HG03139 (cell line): ENCODE measurements around the gene ZNF765.
"Not testable (repeated sequence)": the region's sequence is repeated elsewhere in the genome, so short reads cannot be mapped to it uniquely, and the experiment has no call there.

Experiments
- ATAC-seq: cut with Tn5 transposase; IDR thresholded peaks from one replicate; pipeline ENCODE4 v1.9.1; 2021; ENCODE audit not compliant: unreplicated experiment

The ZNF765 gene

GRCh38 chr19:53394974-53395839 is at the start of gene ZNF765:
TSS of gene ZNF765 (plus strand) at chr19:53395149. CDS start at chr19:53398016, 2,867 bp downstream.
- peak; percentile 74 for ATAC-seq

DNA sequence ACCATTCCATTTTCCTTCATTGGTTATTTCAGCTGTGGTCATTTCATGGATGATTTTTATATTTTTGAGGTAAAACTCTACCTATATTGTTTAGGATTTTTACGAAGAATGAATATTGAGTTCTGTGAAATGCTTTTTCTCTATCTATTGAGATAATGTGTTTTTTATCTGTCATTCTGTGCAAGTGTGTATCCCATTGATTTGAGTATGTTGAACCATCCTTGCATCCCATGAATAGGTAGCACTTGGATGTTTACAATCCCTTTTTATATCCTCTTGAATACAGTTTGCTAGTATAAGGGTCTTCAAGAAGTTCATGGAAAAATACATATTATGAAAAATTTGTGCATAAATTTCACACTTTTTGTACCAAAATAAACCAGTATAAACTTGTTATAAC is 39.2 kb upstream of the ZNF765 start:
- no peak for ATAC-seq

GRCh38 chr19:53357821-53358581 is 36.9 kb upstream of the ZNF765 start:
- no peak for ATAC-seq

DNA sequence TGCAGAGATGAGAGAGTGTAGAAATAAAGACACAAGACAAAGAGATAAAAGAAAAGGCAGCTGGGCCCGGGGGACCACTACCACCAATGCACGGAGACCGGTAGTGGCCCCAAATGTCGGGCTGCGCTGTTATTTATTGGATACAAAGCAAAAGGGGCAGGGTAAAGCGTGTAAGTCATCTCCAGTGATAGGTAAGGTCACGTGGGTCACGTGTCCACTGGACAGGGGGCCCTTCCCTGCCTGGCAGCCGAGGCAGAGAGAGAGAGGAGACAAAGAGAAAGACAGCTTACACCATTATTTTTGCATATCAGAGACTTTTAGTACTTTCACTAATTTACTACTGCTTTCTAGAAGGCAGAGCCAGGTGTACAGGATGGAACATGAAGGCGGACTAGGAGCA is 34.9 kb upstream of the ZNF765 start:
- ATAC-seq: not testable (repeated sequence)

- ATAC-seq: peak; percentile 94
Observed at GRCh38 chr19:53365134-53365898, 29.6 kb upstream of the ZNF765 start, which contains the start of gene ZNF525. TSS of gene ZNF525 (plus strand) at chr19:53365705. CDS start at chr19:53372282, 6,577 bp downstream.

- ATAC-seq: peak; percentile 7
Observed at GRCh38 chr19:53365899-53366493, 29.0 kb upstream of the ZNF765 start.

GRCh38 chr19:53372196-53372595 is 22.8 kb upstream of the ZNF765 start:
- no peak for ATAC-seq

- ATAC-seq: no peak
Observed at GRCh38 chr19:53374288-53374687, 20.7 kb upstream of the ZNF765 start.

- ATAC-seq: no peak
Observed at GRCh38 chr19:53374743-53375142, 20.2 kb upstream of the ZNF765 start.

GRCh38 chr19:53381376-53381775 is 13.6 kb upstream of the ZNF765 start:
- ATAC-seq: no peak

DNA sequence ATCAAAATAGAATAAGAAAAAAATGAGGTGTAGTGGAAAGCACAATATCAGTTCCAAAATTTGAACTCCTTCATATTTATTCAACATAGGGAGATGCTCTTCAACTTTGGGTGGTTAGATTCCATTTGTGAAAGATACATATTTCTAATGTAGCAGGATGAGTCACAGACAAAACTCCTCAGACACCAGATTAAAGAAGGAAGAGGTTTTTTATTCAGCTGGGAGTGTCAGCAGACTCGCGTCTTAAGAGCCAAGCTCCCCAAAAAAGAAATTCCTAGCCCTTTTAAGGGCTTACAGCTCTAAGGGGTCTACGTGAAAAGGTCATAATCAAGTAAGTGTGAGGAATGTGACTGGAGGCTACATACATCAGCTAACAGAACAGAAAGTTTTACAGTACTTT is 6.8 kb upstream of the ZNF765 start:
- no peak for ATAC-seq

- ATAC-seq: no peak
Observed at GRCh38 chr19:53388904-53389303, 6.0 kb upstream of the ZNF765 start.

GRCh38 chr19:53389571-53389970 is 5.4 kb upstream of the ZNF765 start:
- no peak for ATAC-seq

GRCh38 chr19:53389978-53390377 is 5.0 kb upstream of the ZNF765 start:
- no peak for ATAC-seq

GRCh38 chr19:53394522-53394973 is 401 bp upstream of the ZNF765 start:
- ATAC-seq: no peak

GRCh38 chr19:53395840-53396524 is 1.0 kb downstream of the ZNF765 start:
- not testable (repeated sequence) for ATAC-seq

DNA sequence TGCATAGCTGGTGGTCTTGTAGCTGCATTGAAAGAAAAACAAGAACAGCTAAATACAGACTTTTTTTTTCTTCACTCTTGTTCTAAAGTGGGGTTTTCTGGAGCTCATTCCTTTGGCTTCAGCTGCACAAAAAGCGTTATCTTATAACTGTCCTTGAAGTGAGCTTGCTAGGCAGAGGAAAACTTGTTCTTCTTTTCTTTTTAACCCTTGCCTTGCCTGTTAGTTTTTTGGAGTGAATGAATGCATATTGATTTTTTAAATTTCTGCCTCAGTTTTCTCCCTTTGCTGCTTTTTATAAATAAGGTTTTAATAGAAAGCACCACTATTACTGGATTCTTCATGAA is 1.5 kb downstream of the ZNF765 start:
- no peak for ATAC-seq

GRCh38 chr19:53397918-53398317 is 3.0 kb downstream of the ZNF765 start:
- not testable (repeated sequence) for ATAC-seq

- ATAC-seq: no peak
Observed at GRCh38 chr19:53409505-53410204, 14.7 kb downstream of the ZNF765 start.
